Measurements from ENCODE around the gene P4HB.

GRCh38 chr17:81831957-81832607, 28.3 kb downstream of the P4HB start:
- TF ChIP-seq CTCF (IDR thresholded peaks at IDR 0.05) (no peak), EZH2 (IDR thresholded peaks at IDR 0.05; ENCODE audit: borderline replicate concordance, insufficient read depth, low read depth, low read length, poor library complexity, severe bottlenecking) (no peak)

All from B cell (primary cell).